Muscle of back (tissue), 11 donors: Measurements from ENCODE around the gene PRKCB. TPM values are rescaled to one million over a fixed set of nuclear protein-coding genes. Genes with fewer than 3 reads are reported as not detected.
"Not testable (repeated sequence)": the region's sequence is repeated elsewhere in the genome, so short reads cannot be mapped to it uniquely, and the experiment has no call there.

Experiments used
- DNase-seq, 3 donors: peaks; one replicate each; pipeline versions ENCODE4 v3.0.0 to v3.0.0-alpha.2; 2013
- polyA plus RNA-seq, 10 donors: library from polyadenylated mRNA; unstranded; fragments of 120-200 nt; gene quantifications; one replicate each; pipeline ENCODE4 v1.2.1, GENCODE V29; 2013; ENCODE audit not compliant: insufficient read length in 10 of 10

PRKCB gene
- polyA plus RNA-seq, 10 donors, result 1.2 to 3.6 (median 1.7) TPM

DNA sequence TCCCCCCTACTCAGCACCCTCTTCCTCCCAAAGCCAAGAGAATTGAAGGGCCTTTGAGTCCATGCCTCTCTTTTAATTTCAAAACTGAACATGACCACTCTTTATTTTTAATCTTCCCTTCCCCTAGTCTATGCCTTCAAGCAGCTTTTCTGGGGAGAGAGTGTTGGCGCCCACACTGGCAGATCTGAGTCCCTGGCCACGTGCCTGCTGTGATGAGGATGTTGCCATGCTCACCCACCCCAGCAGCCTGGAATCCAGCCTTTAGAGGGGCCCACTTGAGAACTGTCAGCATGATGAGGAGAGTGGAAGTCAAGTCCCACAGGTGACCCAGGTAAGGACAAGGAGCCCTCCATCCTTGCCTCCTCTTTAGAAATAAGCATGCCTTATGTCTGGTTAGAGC lies 400.0 kb downstream of the PRKCB start:
- no peak for DNase-seq

DNA sequence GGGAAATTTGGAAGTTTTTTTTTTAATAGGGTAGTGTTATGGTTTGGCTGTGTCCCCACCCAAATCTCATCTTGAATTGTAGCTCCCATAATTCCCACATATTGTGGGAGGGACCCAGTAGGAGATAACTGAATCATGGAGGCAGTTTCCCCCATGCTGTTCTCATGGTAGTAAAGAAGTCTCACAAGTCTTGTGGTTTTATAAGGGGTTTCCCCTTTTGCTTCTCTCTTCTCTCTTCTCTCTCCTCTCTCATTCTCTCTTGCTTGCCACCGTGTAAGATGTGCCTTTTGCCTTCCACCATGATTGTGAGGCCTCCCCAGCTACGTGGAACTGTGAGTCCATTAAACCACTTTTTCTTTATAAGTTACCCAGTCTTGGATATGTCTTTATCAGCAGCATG lies 403.1 kb downstream of the PRKCB start:
- DNase-seq, result not testable (repeated sequence)

DNA sequence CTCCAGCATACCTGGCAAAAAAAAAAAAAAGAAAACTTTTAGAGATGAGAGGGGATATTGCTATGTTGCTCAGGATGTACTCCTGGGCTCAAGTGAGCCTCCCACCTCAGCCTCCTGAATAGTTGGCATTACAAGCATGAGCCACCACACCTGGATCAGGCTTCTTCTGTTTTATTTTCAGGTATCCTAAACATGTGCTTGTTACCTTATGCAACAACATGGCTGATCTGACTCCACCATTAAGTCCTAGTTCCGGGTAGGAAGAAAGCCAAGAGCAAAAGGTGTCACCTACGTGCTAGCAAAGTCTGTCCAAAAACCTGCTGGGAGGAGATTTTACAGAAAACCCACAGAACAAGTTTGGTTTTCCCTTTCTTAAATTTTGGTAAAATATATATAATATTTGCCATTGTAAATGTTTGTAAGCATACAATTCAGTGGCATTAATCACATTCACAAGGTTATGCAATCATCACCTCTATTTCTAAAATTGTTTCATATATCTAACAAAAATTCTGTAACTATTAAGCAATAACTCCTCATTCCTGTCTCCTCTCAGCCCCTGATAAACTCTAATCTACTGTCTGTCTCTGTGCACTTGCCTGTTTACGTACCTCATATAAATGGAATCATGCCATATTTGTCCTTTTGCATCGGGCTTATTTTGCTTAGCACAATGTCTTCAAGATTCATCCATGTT lies 411.3 kb downstream of the PRKCB start:
- no peak for DNase-seq

DNA sequence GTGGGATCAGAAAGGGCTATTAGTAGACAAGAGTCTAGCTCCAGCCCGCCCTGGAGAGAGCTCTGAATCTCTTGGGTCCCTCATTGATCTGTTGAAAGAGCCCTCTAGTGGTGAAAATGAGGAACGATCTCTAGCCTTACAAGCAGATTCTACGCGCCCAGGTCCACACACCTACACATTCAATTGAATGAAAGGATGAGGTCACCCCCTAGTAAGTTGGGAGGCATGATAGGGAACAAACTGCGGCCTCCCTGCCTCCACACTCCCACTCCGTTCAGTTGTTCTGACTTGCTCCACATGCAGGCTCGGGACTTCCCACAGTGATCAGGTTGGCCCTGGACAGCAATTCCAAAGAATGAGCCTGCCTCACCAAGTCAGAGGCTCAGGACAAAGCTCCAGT lies 417.4 kb downstream of the PRKCB start:
- DNase-seq, result peak; percentile 1 to 25 (median 4)

DNA sequence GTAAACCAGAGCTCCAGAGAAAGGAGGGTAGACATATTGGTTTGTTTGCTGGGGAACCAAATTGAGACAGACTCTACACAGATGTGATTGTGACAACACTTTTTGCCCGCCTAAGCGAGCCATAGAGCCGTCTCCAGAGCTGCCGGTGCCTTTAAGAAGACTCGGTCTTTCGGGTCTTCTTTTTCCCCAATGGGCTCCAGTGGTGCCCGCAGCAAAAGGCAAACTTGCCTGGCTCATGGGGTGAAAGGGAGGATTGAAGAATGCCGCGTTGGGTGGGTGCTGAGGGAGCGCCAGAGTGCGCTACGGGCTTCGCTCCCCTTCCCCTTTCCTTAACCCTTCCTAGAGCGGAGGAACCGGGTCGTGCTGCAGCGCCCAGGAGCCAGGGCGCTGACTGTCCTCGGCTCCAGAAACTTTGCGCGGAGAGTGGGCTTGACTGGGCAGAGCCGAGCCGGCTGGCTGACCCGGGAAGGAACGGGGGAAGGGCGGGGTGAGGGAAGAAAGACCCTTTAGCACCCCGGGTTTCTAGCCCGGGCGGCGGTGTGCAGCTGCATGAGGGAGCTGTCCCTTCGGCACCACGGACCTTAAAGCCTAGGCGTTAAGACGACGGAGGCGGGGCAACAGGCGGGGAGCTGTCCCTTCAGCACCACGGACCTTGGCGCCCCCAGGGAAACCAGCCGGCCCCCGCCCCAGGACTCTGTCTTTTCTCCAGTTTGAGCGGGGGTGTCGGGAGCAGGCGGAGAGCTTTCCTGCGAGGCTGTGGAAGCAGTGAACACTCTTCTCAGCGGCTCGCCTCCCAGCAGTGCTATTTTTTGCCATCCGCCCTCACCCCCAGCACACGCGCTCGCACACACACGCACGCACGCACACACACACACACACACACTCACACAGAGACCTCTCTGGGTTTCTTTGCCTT lies 419.9 kb downstream of the PRKCB start, which contains the start of gene CACNG3:
Gene CACNG3 (plus strand): TSS at position 880 of the 916 bp plus-strand sequence. CDS start 420 bp downstream, outside the sequence.
- peak; percentile 28 to 71 (median 44) for DNase-seq

DNA sequence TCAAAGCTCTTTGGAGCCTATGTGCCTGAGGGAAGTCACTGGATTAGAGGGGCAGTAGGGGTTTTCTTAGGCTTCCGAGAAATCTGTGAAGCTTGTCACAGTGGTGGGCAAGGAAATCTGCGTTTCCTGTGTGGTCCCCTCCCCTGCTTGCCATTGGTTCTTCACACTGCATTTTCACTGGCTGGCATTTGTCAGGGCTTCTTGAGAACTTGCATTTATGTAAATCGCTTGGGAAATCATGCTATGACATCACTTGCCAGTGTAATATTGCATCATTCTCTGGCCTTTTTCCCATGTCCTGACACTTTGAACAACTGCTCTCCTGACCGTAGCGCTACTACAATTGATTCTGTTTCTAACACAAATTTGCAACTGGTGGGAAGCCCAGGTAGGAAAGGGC lies 422.2 kb downstream of the PRKCB start:
- DNase-seq, result no peak

DNA sequence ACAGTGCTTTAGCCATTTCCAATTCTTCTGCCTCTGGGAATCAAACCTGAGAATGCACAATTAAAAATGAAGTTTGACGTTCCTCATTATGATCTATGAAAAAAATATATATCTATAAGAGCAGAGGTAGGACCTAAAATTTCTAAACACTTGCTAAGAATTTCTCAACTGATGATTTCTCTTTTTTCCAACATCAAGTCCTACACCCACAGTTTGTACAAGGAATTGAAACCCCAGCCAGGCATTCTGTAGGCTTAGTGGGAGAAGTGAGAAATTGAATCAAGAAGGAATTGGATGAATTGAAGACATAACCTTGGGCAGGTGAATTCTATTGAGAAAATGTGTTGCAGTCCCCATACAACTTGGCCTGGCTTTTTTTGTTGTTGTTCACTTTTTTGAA lies 423.0 kb downstream of the PRKCB start:
- DNase-seq, result no peak

DNA sequence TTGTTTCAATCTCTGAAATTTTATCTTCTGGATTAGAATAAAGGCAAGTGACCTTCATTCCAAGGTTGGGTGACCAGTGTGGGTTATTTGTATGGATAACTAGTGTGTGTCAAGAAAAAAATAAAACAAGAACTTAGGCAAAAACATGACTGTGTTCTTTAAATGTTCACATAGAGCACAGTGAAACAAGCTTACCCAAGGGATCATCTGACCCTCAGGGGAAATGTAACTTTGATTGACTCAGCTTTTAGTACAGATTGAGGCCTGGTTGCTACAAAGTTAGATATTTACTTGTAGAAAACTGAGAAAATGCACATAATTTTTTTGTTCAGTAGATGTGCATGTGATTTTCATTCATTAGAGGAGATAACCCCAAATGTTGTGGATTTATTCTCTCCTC lies 427.0 kb downstream of the PRKCB start:
- no peak for DNase-seq

Other genes with a start within 250 kb of the PRKCB start
- 100 to 1,000 TPM in 1 of 10 donors, 10 to 100 TPM in 9; 89.1 to 112 (median 96.6) TPM for gene NDUFAB1, start 239.7 kb upstream of the PRKCB start, polyA plus RNA-seq
- 10 to 100 TPM in 5 of 10 donors, 1 to 10 TPM in 5; 7.2 to 13.8 (median 10.0) TPM for gene PALB2, start 194.7 kb upstream of the PRKCB start, polyA plus RNA-seq
- 10 to 100 TPM; 35.7 to 46.4 (median 43.1) TPM for gene DCTN5, start 194.5 kb upstream of the PRKCB start, polyA plus RNA-seq
- 10 to 100 TPM in 6 of 10 donors, 1 to 10 TPM in 4; 8.0 to 17.2 (median 12.0) TPM for gene PLK1, start 157.1 kb upstream of the PRKCB start, polyA plus RNA-seq
- gene ERN2, start 122.8 kb upstream of the PRKCB start, polyA plus RNA-seq, result under 1 TPM in 5 of 10 donors, not detected in 5; 0.05 to 0.19 (median 0.08) TPM
- 1 to 10 TPM in 2 of 10 donors, under 1 TPM in 5, not detected in 3; 0.07 to 4.2 (median 0.14) TPM for gene CHP2, start 81.0 kb upstream of the PRKCB start, polyA plus RNA-seq